ENCODE measurements around the gene ZNF316. TPM values are rescaled to one million over a fixed set of nuclear protein-coding genes. Genes with fewer than 3 reads are reported as not detected.

Gene ZNF316
- total RNA-seq, 4 donors from 2014 or later: 15.6 to 39.5 (median 27.3) TPM

DNA sequence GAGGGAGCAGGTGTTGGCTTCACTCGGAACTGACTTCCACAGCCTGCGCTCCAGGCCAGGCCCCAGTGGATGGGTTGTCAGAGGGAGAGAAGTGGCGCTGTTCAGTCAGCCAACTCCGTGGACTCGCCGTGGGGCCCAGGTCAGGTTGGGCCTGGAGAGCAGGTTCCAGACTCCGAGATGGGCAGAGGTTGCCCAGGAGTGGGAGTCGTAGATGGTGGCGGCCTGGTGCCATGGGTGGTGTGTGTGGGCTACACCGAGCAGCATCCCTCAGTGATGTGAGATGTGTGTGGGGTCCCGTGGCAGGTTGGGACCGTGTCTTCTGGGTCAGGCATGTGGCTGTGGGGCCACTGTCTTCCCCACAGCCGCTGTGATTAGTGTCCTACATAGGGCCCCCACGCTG lies 10.4 kb downstream of the ZNF316 start:
- H3K9me3 ChIP-seq: no peaks in the 10 kb centered on the region
- no peak for DNase-seq
- TF ChIP-seq, protein P1, sequence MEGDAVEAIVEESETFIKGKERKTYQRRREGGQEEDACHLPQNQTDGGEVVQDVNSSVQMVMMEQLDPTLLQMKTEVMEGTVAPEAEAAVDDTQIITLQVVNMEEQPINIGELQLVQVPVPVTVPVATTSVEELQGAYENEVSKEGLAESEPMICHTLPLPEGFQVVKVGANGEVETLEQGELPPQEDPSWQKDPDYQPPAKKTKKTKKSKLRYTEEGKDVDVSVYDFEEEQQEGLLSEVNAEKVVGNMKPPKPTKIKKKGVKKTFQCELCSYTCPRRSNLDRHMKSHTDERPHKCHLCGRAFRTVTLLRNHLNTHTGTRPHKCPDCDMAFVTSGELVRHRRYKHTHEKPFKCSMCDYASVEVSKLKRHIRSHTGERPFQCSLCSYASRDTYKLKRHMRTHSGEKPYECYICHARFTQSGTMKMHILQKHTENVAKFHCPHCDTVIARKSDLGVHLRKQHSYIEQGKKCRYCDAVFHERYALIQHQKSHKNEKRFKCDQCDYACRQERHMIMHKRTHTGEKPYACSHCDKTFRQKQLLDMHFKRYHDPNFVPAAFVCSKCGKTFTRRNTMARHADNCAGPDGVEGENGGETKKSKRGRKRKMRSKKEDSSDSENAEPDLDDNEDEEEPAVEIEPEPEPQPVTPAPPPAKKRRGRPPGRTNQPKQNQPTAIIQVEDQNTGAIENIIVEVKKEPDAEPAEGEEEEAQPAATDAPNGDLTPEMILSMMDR (IDR thresholded peaks at IDR 0.05): no peak
- TF ChIP-seq POLR2A (IDR thresholded peaks at IDR 0.05): no peak
- intact Hi-C loops (cut with DNase I; ENCODE audit: low total_unique reads): no loop called here
- no peaks in the 10 kb centered on the region for H3K36me3 ChIP-seq
- H3K27me3 ChIP-seq: no peaks in the 10 kb centered on the region
- H3K4me3 ChIP-seq: no peak overlapping the region
- H3K27ac ChIP-seq: no peak overlapping the region
- H3K4me1 ChIP-seq: no peaks in the 10 kb centered on the region

GRCh38 chr7:6648066-6648814 lies 11.1 kb downstream of the ZNF316 start:
- Histone ChIP-seq H3K4me1 (no peaks in the 10 kb centered on the region), H3K27ac (no peak overlapping the region), H3K36me3 (no peaks in the 10 kb centered on the region), H3K9me3 (no peaks in the 10 kb centered on the region), H3K27me3 (no peaks in the 10 kb centered on the region), H3K4me3 (no peak overlapping the region)
- intact Hi-C loops (cut with DNase I; ENCODE audit: low total_unique reads): no loop called here
- no peak for DNase-seq
- TF ChIP-seq, protein P1 (IDR thresholded peaks at IDR 0.05): no peak
- no peak for TF ChIP-seq POLR2A (IDR thresholded peaks at IDR 0.05)

- intact Hi-C loops (cut with DNase I; ENCODE audit: low total_unique reads): no loop called here
- TF ChIP-seq, protein P1 (IDR thresholded peaks at IDR 0.05): no peak
- TF ChIP-seq POLR2A (IDR thresholded peaks at IDR 0.05): no peak
- Histone ChIP-seq H3K4me3 (no peak overlapping the region), H3K9me3 (no peaks in the 10 kb centered on the region), H3K27me3 (no peaks in the 10 kb centered on the region), H3K27ac (no peak overlapping the region), H3K36me3 (no peaks in the 10 kb centered on the region), H3K4me1 (no peaks in the 10 kb centered on the region)
- no peak for DNase-seq
Measured at GRCh38 chr7:6648815-6649104, 11.6 kb downstream of the ZNF316 start.

- no peak for DNase-seq
- Histone ChIP-seq H3K27ac (no peak overlapping the region), H3K4me3 (no peak overlapping the region), H3K4me1 (no peaks in the 10 kb centered on the region), H3K27me3 (no peaks in the 10 kb centered on the region), H3K36me3 (no peaks in the 10 kb centered on the region), H3K9me3 (no peaks in the 10 kb centered on the region)
- no peak for TF ChIP-seq POLR2A (IDR thresholded peaks at IDR 0.05)
- TF ChIP-seq, protein P1 (IDR thresholded peaks at IDR 0.05): no peak
- intact Hi-C loops (cut with DNase I; ENCODE audit: low total_unique reads): no loop called here
Measured at GRCh38 chr7:6649241-6649961, 12.3 kb downstream of the ZNF316 start.

- Histone ChIP-seq H3K27me3 (no peaks in the 10 kb centered on the region), H3K4me3 (no peak overlapping the region), H3K36me3 (no peaks in the 10 kb centered on the region), H3K9me3 (no peaks in the 10 kb centered on the region), H3K4me1 (no peaks in the 10 kb centered on the region), H3K27ac (no peak overlapping the region)
- intact Hi-C loops (cut with DNase I; ENCODE audit: low total_unique reads): no loop called here
- no peak for DNase-seq
- TF ChIP-seq POLR2A (IDR thresholded peaks at IDR 0.05): no peak
Measured at GRCh38 chr7:6650086-6650485, 13.0 kb downstream of the ZNF316 start.
